Measurements from ENCODE around the gene RGS5.

The RGS5 gene

GRCh38 chr1:163182330-163182949, 20.3 kb downstream of the RGS5 start:
- no peak for DNase-seq (ENCODE audit: low read depth)

- no peak for DNase-seq (ENCODE audit: low read depth)
Observed at GRCh38 chr1:163178628-163179027, 24.1 kb downstream of the RGS5 start.

GRCh38 chr1:163176797-163177196, 25.9 kb downstream of the RGS5 start:
- DNase-seq (ENCODE audit: low read depth) = no peak

DNA sequence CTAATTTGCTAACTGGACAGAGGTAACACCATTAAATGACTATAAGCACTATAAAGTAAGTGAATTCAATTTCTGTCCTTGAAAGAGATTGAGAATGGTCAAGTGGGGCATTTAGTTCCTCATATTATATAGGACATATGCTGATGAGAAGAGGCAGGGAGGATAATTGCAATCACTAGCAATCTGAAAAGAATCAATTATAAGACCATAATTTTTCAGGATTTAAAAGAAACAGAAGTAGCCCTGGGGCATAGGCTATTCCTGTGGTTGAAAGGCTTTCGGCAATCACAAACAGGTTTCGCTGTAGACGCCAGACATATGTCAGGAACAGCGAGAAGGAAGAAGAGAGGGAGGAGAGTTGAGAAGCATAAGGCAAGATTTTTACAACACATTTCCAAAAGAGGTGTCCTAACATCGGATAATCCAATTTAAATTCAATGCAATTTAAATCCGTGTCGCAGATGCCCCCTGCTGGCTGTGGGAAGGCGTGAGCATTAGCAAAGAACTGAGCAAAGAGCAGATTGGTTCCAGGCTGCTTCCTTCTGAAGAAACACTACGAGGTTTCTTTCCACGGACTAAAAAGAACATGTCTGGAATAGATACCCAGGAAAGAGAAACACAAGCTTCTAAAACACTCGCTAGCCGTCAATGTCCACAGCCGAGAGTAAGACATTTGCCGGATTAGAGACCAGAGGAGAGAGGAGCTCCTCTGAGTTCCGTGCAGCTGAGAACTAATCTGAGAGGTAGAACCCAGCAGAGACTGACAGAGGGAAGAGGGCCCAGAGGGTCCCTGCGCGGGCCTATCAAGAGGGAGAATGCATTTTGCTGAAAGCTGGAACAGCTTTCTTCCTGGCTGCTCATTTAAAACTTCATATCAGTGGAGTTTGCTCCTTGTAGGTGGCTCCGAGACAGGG, 27.9 kb downstream of the RGS5 start:
- peak; percentile 9 for DNase-seq (ENCODE audit: low read depth)

- DNase-seq (ENCODE audit: low read depth) = no peak
Observed at GRCh38 chr1:163173121-163173520, 29.6 kb downstream of the RGS5 start.

GRCh38 chr1:163172596-163172995, 30.1 kb downstream of the RGS5 start:
- no peak for DNase-seq (ENCODE audit: low read depth)

- no peak for DNase-seq (ENCODE audit: low read depth)
Observed at GRCh38 chr1:163171826-163172225, 30.9 kb downstream of the RGS5 start.

- no peak for DNase-seq (ENCODE audit: low read depth)
Observed at GRCh38 chr1:163170975-163171676, 31.6 kb downstream of the RGS5 start.

- DNase-seq (ENCODE audit: low read depth) = no peak
Observed at GRCh38 chr1:163170331-163170730, 32.4 kb downstream of the RGS5 start.

- DNase-seq (ENCODE audit: low read depth) = no peak
Observed at GRCh38 chr1:163169553-163169952, 33.2 kb downstream of the RGS5 start.

- no peak for DNase-seq (ENCODE audit: low read depth)
Observed at GRCh38 chr1:163168053-163168452, 34.7 kb downstream of the RGS5 start.

GRCh38 chr1:163166886-163167555, 35.7 kb downstream of the RGS5 start:
- no peak for DNase-seq (ENCODE audit: low read depth)

DNA sequence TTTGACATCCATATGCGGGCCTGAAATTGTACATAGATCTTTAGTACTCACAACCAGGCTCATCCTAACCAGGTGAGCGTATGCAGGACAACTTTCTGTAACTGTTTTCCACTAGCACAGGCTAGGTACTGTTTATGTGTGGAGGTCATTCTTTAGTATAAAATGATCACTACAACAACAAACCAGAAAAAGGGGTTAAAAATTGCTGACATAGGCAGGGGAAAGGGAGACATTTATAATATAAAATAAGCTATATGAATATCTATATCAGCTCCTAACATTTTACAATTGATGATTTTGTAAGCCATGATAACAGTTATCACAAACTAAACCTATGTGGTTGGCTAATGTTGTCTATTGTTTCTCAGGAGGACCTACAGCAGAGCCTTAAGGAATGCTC, 37.6 kb downstream of the RGS5 start:
- DNase-seq (ENCODE audit: low read depth) = no peak

GRCh38 chr1:163163881-163164582, 38.7 kb downstream of the RGS5 start:
- no peak for DNase-seq (ENCODE audit: low read depth)

- DNase-seq (ENCODE audit: low read depth) = no peak
Observed at GRCh38 chr1:163163163-163163562, 39.6 kb downstream of the RGS5 start.

- DNase-seq (ENCODE audit: low read depth) = no peak
Observed at GRCh38 chr1:163162381-163162914, 40.3 kb downstream of the RGS5 start.

- no peak for DNase-seq (ENCODE audit: low read depth)
Observed at GRCh38 chr1:163161841-163162240, 40.9 kb downstream of the RGS5 start.

DNA sequence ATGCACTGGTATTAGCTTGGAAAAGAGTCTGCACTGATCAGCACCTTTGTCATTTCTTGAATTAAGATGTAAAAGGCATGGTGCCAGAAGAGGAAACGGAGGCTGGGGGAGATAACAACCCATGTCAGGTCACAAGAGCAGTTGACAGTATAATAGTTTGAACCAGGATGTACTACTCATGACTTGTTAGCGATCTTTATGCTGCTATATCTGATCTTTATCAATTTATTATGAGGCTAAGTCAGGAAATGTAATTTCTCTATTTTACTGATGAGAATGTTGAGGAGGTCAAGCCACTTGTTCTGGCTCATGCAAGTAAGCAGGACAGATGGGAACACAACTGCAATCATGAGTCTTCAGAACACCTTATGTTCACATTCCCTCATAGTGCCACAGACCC, 41.4 kb downstream of the RGS5 start:
- no peak for DNase-seq (ENCODE audit: low read depth)

DNA sequence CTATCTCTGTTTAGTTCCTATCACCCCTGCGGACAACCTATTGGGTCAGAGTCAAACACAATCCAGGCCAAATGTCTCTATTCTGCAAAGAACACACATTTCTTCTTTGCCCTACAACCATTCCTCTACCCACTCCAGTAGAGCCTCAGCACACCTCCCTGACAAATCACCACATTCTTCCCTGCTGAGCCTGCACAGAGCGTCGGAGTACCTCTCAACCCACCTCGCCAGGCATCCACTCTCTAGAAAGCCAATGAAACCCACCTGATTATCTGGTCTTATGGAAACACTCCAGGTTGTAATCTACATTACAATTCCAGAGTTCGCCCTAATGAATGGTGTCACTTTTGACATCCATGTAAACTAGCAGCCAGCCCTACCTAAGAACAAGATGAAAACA, 47.1 kb downstream of the RGS5 start:
- no peak for DNase-seq (ENCODE audit: low read depth)

DNA sequence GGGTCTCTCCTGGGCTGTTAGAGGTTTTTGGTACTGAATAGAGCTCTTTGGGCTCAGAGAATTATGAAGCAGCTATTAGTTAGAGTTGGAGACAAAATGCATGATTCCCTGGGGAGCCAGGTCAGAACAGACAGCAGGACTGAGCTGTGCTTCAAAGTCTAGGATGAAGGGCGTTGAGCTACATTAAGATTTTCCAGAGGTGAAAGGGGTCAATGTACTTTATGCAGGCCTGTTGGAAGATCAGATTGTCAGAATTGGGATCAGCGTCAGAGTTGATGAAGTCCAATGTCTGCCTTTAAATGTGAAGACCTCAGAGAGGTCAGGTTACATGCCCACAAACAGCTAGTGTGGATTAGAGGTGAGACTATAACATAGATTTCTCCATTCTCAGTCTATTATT, 53.8 kb downstream of the RGS5 start:
- DNase-seq (ENCODE audit: low read depth) = no peak

DNA sequence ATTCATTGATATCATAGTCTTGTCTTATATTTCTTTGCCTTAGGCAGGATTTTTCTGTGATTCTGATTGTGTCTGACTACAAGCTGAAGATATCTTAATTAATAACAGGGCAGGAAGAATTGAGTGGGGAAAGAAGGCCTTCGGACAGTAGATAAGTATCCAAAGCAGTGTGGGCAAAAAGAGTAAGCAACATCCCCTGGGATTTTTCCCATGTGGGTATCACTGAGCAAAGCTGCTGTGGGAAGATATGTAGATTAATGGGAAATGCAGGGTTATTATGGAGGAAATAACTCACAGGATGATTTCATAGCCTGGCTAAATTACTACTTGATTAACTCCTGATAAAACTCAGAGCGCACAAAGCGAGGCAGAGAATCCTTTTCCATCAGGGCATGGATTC, 55.7 kb downstream of the RGS5 start:
- no peak for DNase-seq (ENCODE audit: low read depth)

DNA sequence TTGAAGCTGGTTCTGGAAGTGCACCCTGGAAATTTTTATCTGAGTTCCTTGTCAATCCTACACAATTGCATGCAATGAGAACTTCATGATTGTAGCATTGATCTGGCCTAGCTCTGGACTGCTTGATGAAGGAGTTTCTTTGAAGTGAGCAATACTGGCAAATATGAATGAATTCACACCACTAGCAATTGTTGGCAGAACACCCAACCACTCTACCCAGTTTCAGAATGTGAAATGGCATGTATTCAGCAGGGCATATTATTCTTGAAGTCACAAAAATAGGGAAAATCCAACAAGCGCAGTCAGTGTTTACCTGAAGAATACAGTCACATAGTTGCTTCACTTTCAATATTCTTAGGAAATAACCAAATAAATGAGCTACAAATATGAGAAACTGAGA, 57.3 kb downstream of the RGS5 start:
- DNase-seq (ENCODE audit: low read depth) = no peak
